Coronary artery (tissue), 2 donors: ENCODE results near the gene FOXO3.

Experiments
- DNase-seq: peaks from one replicate; pipeline ENCODE4 v3.0.0-alpha.2; 2017; ENCODE audit warnings: low spot score
- H3K27ac ChIP-seq, 2 donors: fragments of 200-600 bp; sonication (generic); one replicate each; pipeline ENCODE4 v1.5.1; 2016 to 2019
- H3K4me3 ChIP-seq: fragments of 200-600 bp; sonication (generic); 2 replicates; pipeline ENCODE4 v1.5.1; 2016; ENCODE audit warnings: mild to moderate bottlenecking, moderate library complexity
- TF ChIP-seq, protein P1 (sequence below): fragments of 200-600 bp; sonication (generic); IDR thresholded peaks from one replicate; pipeline ENCODE4 v1.5.1; 2019; ENCODE audit warnings: antibody characterized with exemption

Gene FOXO3

DNA sequence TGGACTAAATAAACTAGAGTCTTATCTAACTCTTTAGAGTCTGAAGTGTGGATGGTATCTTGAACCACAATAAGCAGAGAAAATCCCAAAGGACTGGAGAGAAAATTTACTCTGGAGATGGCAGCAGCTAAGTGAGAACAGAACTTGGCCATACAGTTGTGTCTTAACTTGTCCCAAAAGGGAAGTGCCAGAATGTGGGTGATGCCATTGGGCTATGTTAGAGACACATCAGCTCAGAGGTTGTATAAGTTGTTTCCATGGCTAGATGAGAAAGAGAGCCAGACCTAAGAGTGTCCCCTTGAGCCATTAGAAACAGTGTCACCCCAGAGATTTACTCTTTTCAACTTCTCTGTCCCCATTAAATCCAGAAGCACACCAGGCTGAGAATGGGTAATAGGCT lies 36.2 kb downstream of the FOXO3 start:
- Histone ChIP-seq H3K4me3 (peak overlapping the region; percentile 15), H3K27ac (peak overlapping the region; percentile 70 to 73)
- TF ChIP-seq, protein P1, sequence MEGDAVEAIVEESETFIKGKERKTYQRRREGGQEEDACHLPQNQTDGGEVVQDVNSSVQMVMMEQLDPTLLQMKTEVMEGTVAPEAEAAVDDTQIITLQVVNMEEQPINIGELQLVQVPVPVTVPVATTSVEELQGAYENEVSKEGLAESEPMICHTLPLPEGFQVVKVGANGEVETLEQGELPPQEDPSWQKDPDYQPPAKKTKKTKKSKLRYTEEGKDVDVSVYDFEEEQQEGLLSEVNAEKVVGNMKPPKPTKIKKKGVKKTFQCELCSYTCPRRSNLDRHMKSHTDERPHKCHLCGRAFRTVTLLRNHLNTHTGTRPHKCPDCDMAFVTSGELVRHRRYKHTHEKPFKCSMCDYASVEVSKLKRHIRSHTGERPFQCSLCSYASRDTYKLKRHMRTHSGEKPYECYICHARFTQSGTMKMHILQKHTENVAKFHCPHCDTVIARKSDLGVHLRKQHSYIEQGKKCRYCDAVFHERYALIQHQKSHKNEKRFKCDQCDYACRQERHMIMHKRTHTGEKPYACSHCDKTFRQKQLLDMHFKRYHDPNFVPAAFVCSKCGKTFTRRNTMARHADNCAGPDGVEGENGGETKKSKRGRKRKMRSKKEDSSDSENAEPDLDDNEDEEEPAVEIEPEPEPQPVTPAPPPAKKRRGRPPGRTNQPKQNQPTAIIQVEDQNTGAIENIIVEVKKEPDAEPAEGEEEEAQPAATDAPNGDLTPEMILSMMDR: no peak
- no peak for DNase-seq

DNA sequence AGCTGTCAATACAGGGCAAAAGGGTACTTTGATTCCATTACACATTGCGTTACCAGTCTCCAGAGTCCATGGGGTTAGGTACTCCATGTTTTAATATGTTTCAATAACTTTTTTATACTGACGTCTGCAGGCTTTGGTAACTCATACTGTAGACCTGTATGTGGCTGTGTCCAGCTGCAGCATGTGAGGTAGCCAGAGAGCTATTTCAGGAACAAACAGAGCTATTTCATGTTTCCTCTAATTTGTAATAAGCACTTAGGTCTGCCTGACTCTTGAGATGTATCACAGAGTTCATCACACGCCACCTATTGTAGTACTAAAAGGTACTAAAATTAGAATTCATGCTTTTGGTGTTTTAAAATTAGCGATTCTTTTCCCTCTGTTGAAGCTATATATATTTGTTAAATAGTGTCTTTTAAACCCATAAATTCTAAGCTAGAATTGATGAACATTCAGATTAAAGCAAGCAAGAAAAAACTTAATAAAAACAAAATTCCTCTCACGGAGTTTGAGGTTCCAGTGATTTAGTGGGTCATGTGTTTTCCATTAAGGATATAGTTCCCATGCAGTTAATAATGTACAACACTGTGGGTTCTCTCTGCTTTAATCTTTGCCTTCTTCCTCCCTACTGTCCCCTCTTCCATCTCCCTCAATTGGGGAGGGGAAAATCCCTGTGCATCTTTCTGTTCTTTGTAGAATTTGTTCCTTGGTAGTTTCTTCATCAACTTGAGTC lies 37.0 kb downstream of the FOXO3 start:
- H3K4me3 ChIP-seq: no peak overlapping the region
- TF ChIP-seq, protein P1: no peak
- DNase-seq: no peak
- peak overlapping the region; percentile 70 to 73 for H3K27ac ChIP-seq

DNA sequence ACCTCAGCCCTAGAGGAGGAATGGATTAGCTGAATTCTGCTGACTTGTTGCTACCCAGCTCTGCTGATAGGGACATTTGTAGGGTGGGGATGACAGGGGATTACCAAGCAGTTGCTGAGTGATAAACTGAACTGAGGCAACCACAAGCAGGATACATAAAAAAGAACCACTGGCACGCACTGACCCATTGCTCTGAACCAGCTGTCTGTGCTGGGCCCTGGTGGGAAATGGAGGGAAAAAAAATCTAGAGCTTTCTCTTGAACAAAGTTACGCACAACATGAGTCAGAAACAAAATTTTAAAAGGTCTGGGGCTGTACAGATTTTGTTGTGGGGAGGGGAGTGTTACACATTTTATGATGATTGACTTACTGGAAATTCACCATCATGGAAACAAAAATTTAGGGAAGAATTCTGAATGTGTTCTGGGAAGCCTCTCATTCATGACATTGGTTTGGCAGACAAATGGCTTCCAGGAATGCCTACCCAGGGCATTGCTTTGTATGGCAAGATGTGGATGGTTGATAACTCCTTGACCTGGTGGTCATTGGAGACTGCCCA lies 37.7 kb downstream of the FOXO3 start:
- H3K4me3 ChIP-seq: no peak overlapping the region
- peak overlapping the region; percentile 70 to 73 for H3K27ac ChIP-seq
- TF ChIP-seq, protein P1: no peak
- no peak for DNase-seq

DNA sequence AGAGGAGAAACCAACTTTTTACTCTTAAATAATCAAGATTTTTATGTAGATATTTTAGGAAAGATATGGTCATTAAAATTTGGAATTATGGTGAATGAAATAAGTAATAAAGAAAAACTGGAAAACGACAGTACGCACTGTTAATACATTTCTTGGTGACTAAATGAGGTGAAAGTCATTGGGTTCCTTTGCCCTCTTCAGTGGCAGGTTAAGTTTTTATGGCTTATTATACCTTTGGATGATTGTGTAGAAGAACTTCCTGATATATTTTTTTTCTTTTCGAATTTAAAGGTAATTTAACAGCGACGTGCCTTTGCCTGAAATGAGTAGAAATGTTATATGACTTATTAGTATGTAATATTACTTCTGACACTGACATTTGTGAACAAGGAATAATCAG lies 43.4 kb downstream of the FOXO3 start:
- Histone ChIP-seq H3K4me3 (no peak overlapping the region), H3K27ac (peak overlapping the region in 1 of 2 donors; percentile 18)
- TF ChIP-seq, protein P1: no peak
- no peak for DNase-seq

DNA sequence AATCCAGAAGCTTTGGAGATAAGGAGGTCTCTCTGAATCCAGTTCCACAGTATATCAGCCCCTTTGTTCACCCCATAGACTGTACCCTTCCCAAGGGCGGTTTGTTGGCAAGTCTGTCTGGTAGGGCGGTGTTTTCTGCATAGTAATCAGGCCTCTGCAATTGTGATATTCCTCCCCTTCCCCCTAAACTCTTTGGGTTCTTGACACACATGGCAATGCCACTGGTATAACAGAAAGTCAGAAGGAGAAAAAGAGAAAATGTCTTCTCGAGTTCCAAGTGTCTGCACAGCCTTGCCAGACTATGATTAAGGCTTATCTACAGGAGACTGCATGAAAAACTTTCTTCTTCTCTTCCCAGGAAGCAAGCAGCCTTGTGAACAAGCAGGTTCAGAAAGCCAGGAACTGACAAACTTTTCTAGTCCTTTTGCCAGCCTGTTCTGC lies 45.6 kb downstream of the FOXO3 start:
- TF ChIP-seq, protein P1: no peak
- Histone ChIP-seq H3K4me3 (no peak overlapping the region), H3K27ac (peak overlapping the region; percentile 33)
- DNase-seq: no peak

DNA sequence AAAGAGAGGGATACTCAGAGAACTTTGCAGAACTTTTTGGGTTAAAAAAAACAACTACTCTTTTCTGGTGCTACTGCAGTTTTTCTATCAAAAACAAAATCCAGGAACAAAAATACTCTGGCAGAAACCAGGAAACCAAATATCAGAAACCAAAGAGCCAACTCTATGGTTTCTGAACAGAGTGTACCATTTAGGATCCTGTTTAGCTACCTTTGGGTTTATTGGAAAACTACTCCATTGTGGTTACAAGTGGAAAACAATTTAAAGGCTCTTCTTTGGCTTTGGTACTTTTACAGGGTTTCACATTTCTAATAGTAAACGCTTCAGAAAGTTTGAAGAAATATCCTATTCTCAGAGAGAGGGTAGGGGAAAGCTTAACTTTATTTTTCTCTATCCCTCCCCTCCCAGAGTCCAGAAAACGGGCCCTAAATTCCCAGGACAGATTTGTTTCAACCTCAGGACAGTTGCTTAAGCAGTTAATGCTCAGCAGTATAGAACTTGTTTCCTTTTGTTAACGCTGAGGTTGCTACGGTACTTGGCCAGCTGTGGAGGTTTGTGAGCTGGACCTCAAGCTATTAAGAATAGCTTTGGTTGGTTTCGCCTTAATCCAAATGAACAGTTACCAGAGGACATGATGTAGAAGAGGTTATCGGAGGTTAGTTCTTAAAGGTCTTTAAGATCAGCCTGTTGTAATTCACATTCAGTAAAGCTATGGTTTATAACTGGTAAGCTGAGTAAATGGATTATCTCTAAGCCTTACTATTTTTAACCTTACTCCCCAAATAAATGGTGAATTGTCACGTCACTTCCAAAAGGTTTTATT lies 47.9 kb downstream of the FOXO3 start:
- no peak for DNase-seq
- Histone ChIP-seq H3K4me3 (peak overlapping the region; percentile 49), H3K27ac (peak overlapping the region; percentile 27 to 79)
- TF ChIP-seq, protein P1: no peak
